ENCODE data around the gene SMCO4. TPM values are rescaled to one million over a fixed set of nuclear protein-coding genes. Genes with fewer than 3 reads are reported as not detected.

SMCO4 gene
- total RNA-seq, 4 donors from 2014 or later = 6.7 to 71.1 (median 13.5) TPM

DNA sequence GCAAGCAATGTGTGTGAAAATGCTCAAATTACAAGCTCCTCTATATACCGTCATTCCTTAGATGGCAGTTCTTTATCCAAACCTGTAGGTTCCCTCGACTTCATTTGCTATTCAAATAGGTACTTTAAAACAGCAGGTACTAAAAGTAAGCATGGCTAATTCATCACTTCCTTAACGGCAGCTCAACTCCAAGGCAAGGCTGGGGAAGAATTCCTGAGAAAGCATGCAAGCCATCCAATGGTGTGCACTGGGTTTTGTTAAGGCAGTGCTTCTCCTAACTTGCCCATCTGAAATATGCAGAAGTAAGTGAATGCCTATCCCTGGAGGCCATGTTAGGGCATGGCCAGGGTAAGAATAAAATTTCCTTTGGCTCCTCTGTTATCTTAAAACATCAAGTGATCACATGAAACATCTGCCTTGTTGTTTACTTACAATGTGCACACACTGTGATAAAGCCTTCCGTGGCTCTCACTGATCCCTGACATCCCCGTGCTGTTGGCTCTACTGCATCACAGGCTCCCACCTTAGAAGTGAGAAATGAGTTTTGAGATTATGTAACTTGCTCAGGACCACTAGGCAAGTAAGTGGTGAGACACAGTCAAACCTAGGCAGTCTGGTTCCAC, 52.1 kb downstream of the SMCO4 start:
- TF ChIP-seq, protein P1, sequence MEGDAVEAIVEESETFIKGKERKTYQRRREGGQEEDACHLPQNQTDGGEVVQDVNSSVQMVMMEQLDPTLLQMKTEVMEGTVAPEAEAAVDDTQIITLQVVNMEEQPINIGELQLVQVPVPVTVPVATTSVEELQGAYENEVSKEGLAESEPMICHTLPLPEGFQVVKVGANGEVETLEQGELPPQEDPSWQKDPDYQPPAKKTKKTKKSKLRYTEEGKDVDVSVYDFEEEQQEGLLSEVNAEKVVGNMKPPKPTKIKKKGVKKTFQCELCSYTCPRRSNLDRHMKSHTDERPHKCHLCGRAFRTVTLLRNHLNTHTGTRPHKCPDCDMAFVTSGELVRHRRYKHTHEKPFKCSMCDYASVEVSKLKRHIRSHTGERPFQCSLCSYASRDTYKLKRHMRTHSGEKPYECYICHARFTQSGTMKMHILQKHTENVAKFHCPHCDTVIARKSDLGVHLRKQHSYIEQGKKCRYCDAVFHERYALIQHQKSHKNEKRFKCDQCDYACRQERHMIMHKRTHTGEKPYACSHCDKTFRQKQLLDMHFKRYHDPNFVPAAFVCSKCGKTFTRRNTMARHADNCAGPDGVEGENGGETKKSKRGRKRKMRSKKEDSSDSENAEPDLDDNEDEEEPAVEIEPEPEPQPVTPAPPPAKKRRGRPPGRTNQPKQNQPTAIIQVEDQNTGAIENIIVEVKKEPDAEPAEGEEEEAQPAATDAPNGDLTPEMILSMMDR (IDR thresholded peaks at IDR 0.05; ENCODE audit: low read depth) = no peak

DNA sequence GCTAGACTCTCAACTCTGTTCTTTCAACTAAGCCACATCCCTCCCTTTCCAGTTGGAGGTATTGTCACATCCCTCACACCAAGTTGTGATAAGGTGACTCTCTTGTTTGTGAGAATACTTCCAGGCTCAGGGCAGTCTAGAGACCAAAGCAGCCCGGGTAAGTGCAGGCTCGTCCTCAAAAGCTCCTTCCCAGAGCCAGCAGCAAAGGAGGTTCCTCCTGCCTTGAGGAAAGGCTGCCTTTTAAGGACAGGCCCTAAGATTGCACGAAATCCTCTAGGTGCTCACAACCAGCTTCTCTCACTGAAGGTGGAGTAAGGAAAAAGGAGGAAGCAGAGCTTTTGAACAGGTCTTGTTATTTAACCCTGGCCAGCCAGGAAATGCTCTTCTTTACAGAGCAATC, 53.4 kb downstream of the SMCO4 start:
- TF ChIP-seq, protein P1 (IDR thresholded peaks at IDR 0.05; ENCODE audit: low read depth) = no peak

DNA sequence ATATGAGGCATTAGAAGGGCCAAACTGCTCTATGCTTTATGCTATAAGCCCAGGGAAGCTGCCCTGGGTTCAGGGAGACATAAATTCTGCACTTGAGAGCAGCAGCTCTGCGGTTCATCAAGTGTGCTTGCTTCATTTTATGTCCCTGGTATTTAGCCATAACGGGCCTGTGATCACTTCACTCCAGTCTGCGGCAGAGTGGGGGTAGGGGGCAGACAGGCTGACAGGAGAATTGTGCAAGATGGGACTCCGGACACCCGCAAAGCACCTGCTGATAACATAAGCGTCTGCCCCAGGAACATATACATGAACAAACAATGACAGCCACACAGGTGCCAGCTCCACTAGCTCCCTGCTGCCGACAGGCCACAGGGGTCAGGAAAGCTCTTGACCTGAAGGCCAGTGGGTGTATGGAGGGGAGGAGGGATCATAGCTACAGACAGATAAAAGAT, 56.1 kb downstream of the SMCO4 start:
- TF ChIP-seq, protein P1 (IDR thresholded peaks at IDR 0.05; ENCODE audit: low read depth) = no peak

DNA sequence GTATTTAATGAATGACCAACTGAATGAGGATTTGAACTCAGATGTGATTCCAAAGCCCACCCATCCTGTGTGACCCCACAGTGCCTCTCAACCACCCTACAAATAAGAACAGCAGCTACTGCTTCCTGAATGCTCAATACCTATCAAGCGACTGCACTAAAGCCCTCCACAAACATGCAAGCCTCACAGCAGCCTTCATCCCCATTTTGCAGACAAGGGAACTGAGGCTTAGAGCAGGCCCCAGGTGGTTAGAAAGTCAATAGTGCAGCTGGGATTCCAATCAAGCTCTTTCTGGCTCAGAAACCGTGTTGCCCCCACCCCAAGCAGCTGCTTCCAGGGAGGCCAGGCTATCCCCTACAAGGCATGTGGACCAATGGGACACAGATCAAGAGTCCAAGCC, 57.2 kb downstream of the SMCO4 start:
- TF ChIP-seq, protein P1 (IDR thresholded peaks at IDR 0.05; ENCODE audit: low read depth) = no peak

DNA sequence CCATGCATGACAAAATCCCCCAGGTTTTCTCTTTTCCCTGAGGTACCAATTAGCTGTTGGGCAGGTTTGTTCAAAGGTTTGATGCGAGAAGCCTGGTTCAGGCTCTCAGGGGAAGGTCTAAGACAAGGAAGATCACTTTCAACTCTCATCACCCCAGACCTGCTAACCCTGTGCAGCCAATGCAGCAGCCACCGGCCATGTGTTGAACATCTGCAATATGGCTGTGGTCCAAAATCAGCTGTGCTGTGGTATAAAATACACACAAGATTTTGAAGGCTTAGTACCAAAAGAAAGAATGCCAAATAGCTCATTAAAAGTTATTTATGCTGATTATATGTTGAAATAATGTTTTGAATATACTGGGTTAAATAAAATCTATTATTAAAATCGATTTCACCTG, 58.5 kb downstream of the SMCO4 start:
- TF ChIP-seq, protein P1 (IDR thresholded peaks at IDR 0.05; ENCODE audit: low read depth) = no peak

DNA sequence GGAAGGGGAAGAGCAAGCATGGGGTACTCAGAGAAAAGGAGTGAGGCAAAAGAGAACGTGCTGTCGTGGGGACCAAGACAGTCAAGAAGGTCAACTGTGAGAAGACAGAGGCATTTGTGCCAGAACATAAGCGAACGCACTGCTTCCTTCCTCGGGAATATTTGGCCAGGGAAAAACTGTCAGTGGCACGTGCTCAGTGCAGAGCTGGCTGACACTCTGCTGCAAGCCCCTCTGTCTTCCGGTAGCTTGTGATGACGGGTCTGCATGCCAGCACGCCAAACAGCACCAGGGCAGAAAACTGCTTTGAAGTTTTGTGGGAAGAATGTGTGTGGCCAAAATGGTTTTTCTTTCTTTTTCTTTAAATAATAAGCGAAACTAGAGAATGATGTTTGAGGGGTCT, 60.6 kb downstream of the SMCO4 start:
- TF ChIP-seq, protein P1 (IDR thresholded peaks at IDR 0.05; ENCODE audit: low read depth) = no peak

DNA sequence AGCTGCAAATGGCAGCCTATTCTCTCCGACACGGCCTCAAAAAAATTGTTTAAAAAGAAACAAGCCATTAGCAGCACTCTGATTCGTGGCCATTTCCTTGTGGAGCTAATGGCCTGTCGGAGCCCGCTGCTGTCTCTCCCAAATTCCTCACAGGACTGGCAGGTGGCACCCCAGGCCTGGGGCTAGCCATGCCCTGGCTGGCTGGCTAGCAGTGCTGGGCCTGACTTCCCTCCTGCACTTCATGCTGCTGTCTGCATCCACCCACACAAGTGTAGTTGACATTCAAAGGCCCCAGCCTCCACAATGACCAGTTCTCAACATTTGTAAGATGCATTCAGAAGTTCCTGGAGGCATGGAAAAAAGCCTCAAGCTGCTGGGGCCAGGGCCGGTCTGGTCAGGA, 61.5 kb downstream of the SMCO4 start:
- TF ChIP-seq, protein P1 (IDR thresholded peaks at IDR 0.05; ENCODE audit: low read depth) = no peak

Measured in subcutaneous adipose tissue (tissue), 4 donors.